ENCODE measurements around the gene FAM187B. TPM values are rescaled to one million over a fixed set of nuclear protein-coding genes. Genes with fewer than 3 reads are reported as not detected.
A peak's percentile ranks its signal among the peaks of the same experiment; 100 is the strongest.

FAM187B gene
- total RNA-seq, 1 experiment from 2014 or later, result not detected

DNA sequence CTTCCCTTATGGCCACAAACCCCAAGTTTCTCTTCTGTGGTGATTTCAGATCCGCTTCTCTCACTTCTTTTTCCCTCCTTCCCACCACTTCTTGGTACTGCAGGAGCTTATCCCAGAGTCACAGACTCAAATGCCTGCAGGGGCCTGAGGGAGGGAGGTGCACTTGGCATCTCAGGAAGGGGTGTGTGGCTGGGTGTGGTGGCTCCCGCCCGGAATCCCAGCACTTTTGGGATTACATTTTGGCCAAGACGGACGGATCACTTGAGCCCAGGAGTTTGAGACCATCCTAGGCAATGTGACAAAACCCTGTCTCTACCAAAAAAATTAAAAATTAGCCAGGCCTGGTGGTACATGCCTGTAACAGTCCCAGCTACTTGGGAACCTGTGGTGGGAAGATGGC is 45.8 kb upstream of the FAM187B start:
- WGBS (ENCODE audit: extremely low coverage, insufficient read length, low lambda C conversion rate), result no CpG with 5 or more reads among the region's 5 CpGs
- Histone ChIP-seq H3K23ac (ENCODE audit: insufficient read length, low read depth, low read length) (no peak overlapping the region), H2BK20ac (ENCODE audit: low read depth, low read length, poor library complexity, severe bottlenecking) (no peak overlapping the region), H4K91ac (ENCODE audit: insufficient read length, low read depth, low read length) (no peak overlapping the region), H3K9me3 (ENCODE audit: control insufficient read depth, low read depth, low read length) (no peaks in the 10 kb centered on the region), H3K27me3 (ENCODE audit: insufficient read depth, low read length) (no peaks in the 10 kb centered on the region), H4K8ac (replicated peaks; ENCODE audit: insufficient read length, low read depth, low read length) (no peak overlapping the region), H3K79me1 (ENCODE audit: insufficient read depth, low read depth, low read length, poor library complexity, severe bottlenecking) (no peaks in the 10 kb centered on the region), H3K4ac (ENCODE audit: low read depth, low read length) (no peak overlapping the region), H4K5ac (ENCODE audit: insufficient read length, low read depth, low read length) (no peak overlapping the region), H3K4me1 (ENCODE audit: insufficient read depth, low read length) (no peaks in the 10 kb centered on the region), H2AFZ (ENCODE audit: low read length) (no peak overlapping the region), H2BK15ac (ENCODE audit: low read depth, low read length) (no peak overlapping the region), H3K23me2 (ENCODE audit: insufficient read length, low read depth, low read length, poor library complexity, severe bottlenecking) (no peaks in the 10 kb centered on the region), H3K27ac (ENCODE audit: insufficient read length, low read depth, low read length) (no peak overlapping the region), H3K4me2 (ENCODE audit: insufficient read depth, insufficient read length, low read length) (no peak overlapping the region), H3K9ac (ENCODE audit: extremely low read depth, insufficient read length, low read length) (no peak overlapping the region), H2BK5ac (ENCODE audit: insufficient read length, low read length) (no peak overlapping the region), H3K14ac (ENCODE audit: insufficient read depth, low read length) (no peak overlapping the region), H2BK120ac (ENCODE audit: low read depth, low read length, poor library complexity, severe bottlenecking) (no peak overlapping the region), H2AK5ac (ENCODE audit: insufficient read length, low read length) (no peak overlapping the region), H2BK12ac (ENCODE audit: insufficient read length, low read depth, low read length) (no peak overlapping the region), H3K79me2 (ENCODE audit: insufficient read depth, low read length) (no peaks in the 10 kb centered on the region), H3K56ac (ENCODE audit: insufficient read length, low read depth, low read length) (no peak overlapping the region), H4K20me1 (ENCODE audit: control insufficient read depth, insufficient read depth, insufficient read length) (no peaks in the 10 kb centered on the region), H3T11ph (ENCODE audit: low read length) (no peak overlapping the region), H3K18ac (ENCODE audit: insufficient read length, low read depth, low read length) (no peak overlapping the region)
- Mint-ChIP-seq H3K4me1 (peaks cover 0 to 2% of the 10 kb centered on the region in 2 experiments; a peak in 1 of 4 replicates), H3K36me3 (ENCODE audit: insufficient read depth in 1 of 3, low read depth in 3 of 3) (peaks cover 35 to 80% (median 76%) of the 10 kb centered on the region in 3 experiments), H3K27me3 (ENCODE audit: low read depth) (no peaks in the 10 kb centered on the region), H3K4me3 (no peak overlapping the region), H3K27ac (peak overlapping the region in 1 of 3 experiments; percentile 5; a peak in 1 of 7 replicates), H3K9me3 (no peaks in the 10 kb centered on the region)
- TF ChIP-seq, protein P1, sequence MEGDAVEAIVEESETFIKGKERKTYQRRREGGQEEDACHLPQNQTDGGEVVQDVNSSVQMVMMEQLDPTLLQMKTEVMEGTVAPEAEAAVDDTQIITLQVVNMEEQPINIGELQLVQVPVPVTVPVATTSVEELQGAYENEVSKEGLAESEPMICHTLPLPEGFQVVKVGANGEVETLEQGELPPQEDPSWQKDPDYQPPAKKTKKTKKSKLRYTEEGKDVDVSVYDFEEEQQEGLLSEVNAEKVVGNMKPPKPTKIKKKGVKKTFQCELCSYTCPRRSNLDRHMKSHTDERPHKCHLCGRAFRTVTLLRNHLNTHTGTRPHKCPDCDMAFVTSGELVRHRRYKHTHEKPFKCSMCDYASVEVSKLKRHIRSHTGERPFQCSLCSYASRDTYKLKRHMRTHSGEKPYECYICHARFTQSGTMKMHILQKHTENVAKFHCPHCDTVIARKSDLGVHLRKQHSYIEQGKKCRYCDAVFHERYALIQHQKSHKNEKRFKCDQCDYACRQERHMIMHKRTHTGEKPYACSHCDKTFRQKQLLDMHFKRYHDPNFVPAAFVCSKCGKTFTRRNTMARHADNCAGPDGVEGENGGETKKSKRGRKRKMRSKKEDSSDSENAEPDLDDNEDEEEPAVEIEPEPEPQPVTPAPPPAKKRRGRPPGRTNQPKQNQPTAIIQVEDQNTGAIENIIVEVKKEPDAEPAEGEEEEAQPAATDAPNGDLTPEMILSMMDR (conservative IDR thresholded peaks at IDR 0.05), result no peak
- no peak for DNase-seq

All from H9 (cell line).